K562 (cell line): ENCODE data around the gene ZBTB38. TPM values are rescaled to one million over a fixed set of nuclear protein-coding genes. Genes with fewer than 3 reads are reported as not detected.
A peak's percentile ranks its signal among the peaks of the same experiment; 100 is the strongest.

ENCODE experiments used
- ARID2 ChIP-seq: fragments of 450-650 bp; IDR thresholded peaks from 2 replicates; pipeline ENCODE4 v1.6.1; 2017; ENCODE audit warnings: antibody characterized with exemption, mild to moderate bottlenecking
- CBX5 ChIP-seq: IDR thresholded peaks from 2 replicates; pipeline ENCODE4 v1.6.1; 2014; ENCODE audit warnings: low read depth, borderline replicate concordance
- DPF2 ChIP-seq: fragments of 450-650 bp; IDR thresholded peaks from 2 replicates; pipeline ENCODE4 v1.6.1; 2016
- GABPA ChIP-seq: fragments of 200-800 bp; sonication (Bioruptor generic); conservative IDR thresholded peaks from 2 replicates; pipeline ENCODE4 v1.6.1; 2016; ENCODE audit warnings: low read depth, missing genetic modification characterization, missing compliant biosample characterization
- KDM2B ChIP-seq: fragments of 250-450 bp; sonication (Bioruptor Pico); IDR thresholded peaks from 2 replicates; pipeline ENCODE4 v1.8.0; 2021; ENCODE audit warnings: mild to moderate bottlenecking, moderate library complexity
- LEF1 ChIP-seq: fragments of 450-650 bp; IDR thresholded peaks from 2 replicates; pipeline ENCODE4 v1.6.1; 2016; ENCODE audit warnings: mild to moderate bottlenecking
- NEUROD1 ChIP-seq: fragments of 150-350 bp; IDR thresholded peaks from 2 replicates; pipeline ENCODE4 v1.6.1; 2014; ENCODE audit warnings: borderline replicate concordance, low read length, low read depth; ENCODE audit not compliant: partially characterized antibody
- TRIM28 ChIP-seq: fragments of 450-650 bp; IDR thresholded peaks from 2 replicates; pipeline ENCODE4 v1.6.1; 2017
- ZBTB8A ChIP-seq: fragments of 450-650 bp; IDR thresholded peaks from 2 replicates; pipeline ENCODE4 v1.6.1; 2018; ENCODE audit warnings: mild to moderate bottlenecking, moderate library complexity; ENCODE audit not compliant: partially characterized antibody
- ZNF24 ChIP-seq: fragments of 450-650 bp; IDR thresholded peaks from 2 replicates; pipeline ENCODE4 v1.6.1; 2016
- polyA plus RNA-seq, 8 experiments: library from polyadenylated mRNA; depleted of rRNA in 4 of 8; stranded (reverse) in 5 of 8; unstranded in 3 of 8; fragments of >200 nt; fragmentation: Nextera tagmentation in 2 of 8; fragmentation: Illumina TruSeq in 1 of 8; extraction: Ambion mirVana in 2 of 8; extraction: Trizol in 1 of 8; gene quantifications; 2 replicates each; pipeline versions ENCODE4 v1.2.1 to v1.2.3, GENCODE V29; 2011 to 2014; ENCODE audit warnings: inconsistent platforms in 1 of 8, missing spikeins in 1 of 8
- total RNA-seq, 7 experiments: library from RNA; depleted of rRNA in 6 of 7; stranded (reverse); fragments of >200 nt in 6 of 7; fragmentation: Illumina TruSeq in 2 of 7; extraction: Trizol in 2 of 7; gene quantifications; 2 replicates each; pipeline versions ENCODE4 v1.2.1 to v1.2.3, GENCODE V29; 2011 to 2021; ENCODE audit warnings: low replicate concordance in 1 of 7
- TF ChIP-seq, protein P1 (sequence below), 2 experiments: fragments of 450-650 bp; IDR thresholded peaks; 2 replicates each; pipeline ENCODE4 v1.6.1; 2018; ENCODE audit warnings: mild to moderate bottlenecking in 2 of 2, low read depth in 1 of 2; ENCODE audit not compliant: partially characterized antibody in 2 of 2
- TF ChIP-seq, protein P2 (sequence below): fragments of 450-650 bp; IDR thresholded peaks from 2 replicates; pipeline ENCODE4 v1.6.1; 2017; ENCODE audit warnings: antibody characterized with exemption
- TF ChIP-seq, protein P3 (sequence below): IDR thresholded peaks from 3 replicates; pipeline ENCODE4 v1.6.1; 2011; ENCODE audit warnings: borderline replicate concordance, mild to moderate bottlenecking, moderate library complexity; ENCODE audit not compliant: insufficient read length; ENCODE audit errors: extremely low read depth
- TF ChIP-seq, protein P4 (sequence below): fragments of 250-450 bp; sonication (Bioruptor Pico); IDR thresholded peaks from 2 replicates; pipeline ENCODE4 v1.5.0; 2021; ENCODE audit warnings: mild to moderate bottlenecking, borderline replicate concordance

ZBTB38 gene
- total and polyA plus RNA-seq, 9 of the 15 experiments (the other 6 are each of a cell fraction or from before 2014, with no cell fraction given), result 12.1 to 39.4 (median 22.9) TPM

DNA sequence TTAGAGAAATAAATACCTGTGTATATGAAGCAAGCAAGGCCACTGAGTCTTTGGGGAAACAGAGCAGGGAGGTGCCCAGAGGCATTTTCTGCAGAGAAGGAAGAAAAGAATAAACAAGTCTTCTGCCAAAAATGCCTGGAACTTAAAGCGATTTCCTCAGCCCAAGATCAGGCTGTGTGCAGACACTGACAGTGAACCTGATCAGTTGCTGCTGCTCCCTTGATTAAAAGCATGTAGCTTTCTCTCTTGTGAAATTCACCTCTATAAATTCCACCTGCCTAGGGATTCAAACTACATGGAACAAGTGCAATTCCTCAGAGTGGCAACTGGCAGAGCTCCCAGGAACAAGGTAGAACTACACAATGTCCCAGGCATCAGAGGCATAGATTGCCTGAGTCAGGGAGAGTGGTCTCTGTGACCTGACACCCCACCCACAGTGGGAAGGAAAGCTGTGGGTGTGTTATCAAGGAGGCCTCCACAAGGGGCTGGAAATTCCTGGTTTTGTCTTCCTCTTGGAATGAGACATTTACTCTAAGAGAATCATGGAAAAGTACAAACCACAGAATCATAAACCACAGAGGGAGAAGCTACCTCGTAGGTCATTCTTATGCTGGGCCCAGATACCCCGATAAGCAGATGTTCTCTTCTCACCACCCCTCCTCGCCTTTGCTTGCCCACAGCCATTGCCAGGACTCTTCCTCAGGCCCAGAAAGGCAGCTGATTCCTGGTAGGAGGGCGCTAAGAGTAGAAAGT lies 1.8 kb upstream of the ZBTB38 start (continued):
- TF ChIP-seq, protein P1, sequence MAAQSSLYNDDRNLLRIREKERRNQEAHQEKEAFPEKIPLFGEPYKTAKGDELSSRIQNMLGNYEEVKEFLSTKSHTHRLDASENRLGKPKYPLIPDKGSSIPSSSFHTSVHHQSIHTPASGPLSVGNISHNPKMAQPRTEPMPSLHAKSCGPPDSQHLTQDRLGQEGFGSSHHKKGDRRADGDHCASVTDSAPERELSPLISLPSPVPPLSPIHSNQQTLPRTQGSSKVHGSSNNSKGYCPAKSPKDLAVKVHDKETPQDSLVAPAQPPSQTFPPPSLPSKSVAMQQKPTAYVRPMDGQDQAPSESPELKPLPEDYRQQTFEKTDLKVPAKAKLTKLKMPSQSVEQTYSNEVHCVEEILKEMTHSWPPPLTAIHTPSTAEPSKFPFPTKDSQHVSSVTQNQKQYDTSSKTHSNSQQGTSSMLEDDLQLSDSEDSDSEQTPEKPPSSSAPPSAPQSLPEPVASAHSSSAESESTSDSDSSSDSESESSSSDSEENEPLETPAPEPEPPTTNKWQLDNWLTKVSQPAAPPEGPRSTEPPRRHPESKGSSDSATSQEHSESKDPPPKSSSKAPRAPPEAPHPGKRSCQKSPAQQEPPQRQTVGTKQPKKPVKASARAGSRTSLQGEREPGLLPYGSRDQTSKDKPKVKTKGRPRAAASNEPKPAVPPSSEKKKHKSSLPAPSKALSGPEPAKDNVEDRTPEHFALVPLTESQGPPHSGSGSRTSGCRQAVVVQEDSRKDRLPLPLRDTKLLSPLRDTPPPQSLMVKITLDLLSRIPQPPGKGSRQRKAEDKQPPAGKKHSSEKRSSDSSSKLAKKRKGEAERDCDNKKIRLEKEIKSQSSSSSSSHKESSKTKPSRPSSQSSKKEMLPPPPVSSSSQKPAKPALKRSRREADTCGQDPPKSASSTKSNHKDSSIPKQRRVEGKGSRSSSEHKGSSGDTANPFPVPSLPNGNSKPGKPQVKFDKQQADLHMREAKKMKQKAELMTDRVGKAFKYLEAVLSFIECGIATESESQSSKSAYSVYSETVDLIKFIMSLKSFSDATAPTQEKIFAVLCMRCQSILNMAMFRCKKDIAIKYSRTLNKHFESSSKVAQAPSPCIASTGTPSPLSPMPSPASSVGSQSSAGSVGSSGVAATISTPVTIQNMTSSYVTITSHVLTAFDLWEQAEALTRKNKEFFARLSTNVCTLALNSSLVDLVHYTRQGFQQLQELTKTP (IDR thresholded peaks at IDR 0.05; ENCODE audit: low read depth in 1 of 2, partially characterized antibody in 2 of 2), result no peak
- no peak for TF ChIP-seq TRIM28
- TF ChIP-seq GABPA (tag), result no peak
- no peak for TF ChIP-seq DPF2
- TF ChIP-seq NEUROD1, result no peak
- TF ChIP-seq, protein P2, sequence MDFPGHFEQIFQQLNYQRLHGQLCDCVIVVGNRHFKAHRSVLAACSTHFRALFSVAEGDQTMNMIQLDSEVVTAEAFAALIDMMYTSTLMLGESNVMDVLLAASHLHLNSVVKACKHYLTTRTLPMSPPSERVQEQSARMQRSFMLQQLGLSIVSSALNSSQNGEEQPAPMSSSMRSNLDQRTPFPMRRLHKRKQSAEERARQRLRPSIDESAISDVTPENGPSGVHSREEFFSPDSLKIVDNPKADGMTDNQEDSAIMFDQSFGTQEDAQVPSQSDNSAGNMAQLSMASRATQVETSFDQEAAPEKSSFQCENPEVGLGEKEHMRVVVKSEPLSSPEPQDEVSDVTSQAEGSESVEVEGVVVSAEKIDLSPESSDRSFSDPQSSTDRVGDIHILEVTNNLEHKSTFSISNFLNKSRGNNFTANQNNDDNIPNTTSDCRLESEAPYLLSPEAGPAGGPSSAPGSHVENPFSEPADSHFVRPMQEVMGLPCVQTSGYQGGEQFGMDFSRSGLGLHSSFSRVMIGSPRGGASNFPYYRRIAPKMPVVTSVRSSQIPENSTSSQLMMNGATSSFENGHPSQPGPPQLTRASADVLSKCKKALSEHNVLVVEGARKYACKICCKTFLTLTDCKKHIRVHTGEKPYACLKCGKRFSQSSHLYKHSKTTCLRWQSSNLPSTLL, result no peak
- no peak for TF ChIP-seq KDM2B (CRISPR knock-in tag)
- TF ChIP-seq, protein P3, sequence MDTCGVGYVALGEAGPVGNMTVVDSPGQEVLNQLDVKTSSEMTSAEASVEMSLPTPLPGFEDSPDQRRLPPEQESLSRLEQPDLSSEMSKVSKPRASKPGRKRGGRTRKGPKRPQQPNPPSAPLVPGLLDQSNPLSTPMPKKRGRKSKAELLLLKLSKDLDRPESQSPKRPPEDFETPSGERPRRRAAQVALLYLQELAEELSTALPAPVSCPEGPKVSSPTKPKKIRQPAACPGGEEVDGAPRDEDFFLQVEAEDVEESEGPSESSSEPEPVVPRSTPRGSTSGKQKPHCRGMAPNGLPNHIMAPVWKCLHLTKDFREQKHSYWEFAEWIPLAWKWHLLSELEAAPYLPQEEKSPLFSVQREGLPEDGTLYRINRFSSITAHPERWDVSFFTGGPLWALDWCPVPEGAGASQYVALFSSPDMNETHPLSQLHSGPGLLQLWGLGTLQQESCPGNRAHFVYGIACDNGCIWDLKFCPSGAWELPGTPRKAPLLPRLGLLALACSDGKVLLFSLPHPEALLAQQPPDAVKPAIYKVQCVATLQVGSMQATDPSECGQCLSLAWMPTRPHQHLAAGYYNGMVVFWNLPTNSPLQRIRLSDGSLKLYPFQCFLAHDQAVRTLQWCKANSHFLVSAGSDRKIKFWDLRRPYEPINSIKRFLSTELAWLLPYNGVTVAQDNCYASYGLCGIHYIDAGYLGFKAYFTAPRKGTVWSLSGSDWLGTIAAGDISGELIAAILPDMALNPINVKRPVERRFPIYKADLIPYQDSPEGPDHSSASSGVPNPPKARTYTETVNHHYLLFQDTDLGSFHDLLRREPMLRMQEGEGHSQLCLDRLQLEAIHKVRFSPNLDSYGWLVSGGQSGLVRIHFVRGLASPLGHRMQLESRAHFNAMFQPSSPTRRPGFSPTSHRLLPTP, result no peak
- TF ChIP-seq LEF1, result 0 out of 2 replicates have a peak, but pooled peaks have one; percentile 25
- TF ChIP-seq ARID2, result no peak
- no peak for TF ChIP-seq ZBTB8A
- no peak for TF ChIP-seq CBX5
- TF ChIP-seq ZNF24, result no peak
- TF ChIP-seq, protein P4, sequence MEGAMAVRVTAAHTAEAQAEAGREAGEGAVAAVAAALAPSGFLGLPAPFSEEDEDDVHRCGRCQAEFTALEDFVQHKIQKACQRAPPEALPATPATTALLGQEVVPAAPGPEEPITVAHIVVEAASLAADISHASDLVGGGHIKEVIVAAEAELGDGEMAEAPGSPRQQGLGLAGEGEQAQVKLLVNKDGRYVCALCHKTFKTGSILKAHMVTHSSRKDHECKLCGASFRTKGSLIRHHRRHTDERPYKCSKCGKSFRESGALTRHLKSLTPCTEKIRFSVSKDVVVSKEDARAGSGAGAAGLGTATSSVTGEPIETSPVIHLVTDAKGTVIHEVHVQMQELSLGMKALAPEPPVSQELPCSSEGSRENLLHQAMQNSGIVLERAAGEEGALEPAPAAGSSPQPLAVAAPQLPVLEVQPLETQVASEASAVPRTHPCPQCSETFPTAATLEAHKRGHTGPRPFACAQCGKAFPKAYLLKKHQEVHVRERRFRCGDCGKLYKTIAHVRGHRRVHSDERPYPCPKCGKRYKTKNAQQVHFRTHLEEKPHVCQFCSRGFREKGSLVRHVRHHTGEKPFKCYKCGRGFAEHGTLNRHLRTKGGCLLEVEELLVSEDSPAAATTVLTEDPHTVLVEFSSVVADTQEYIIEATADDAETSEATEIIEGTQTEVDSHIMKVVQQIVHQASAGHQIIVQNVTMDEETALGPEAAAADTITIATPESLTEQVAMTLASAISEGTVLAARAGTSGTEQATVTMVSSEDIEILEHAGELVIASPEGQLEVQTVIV (CRISPR knock-in tag), result no peak
